CD4-positive, alpha-beta T cell treated with Interleukin-4 for 1 hour (primary cell): Measurements from ENCODE around the gene OXLD1.

Experiments used
- DNase-seq, 2 donors: peaks; one replicate each; pipeline ENCODE4 v3.0.0-alpha.2; 2020 to 2022

OXLD1 gene

GRCh38 chr17:81666342-81667191, at the start of gene OXLD1, which contains the start of gene CCDC137:
Gene OXLD1 (minus strand): TSS chr17:81666605. CDS start chr17:81666577, 28 bp downstream.
Gene CCDC137 (plus strand): TSS chr17:81666737. CDS start chr17:81666767, 30 bp downstream.
- DNase-seq: peak; percentile 91 to 92

GRCh38 chr17:81715107-81715871, 48.9 kb upstream of the OXLD1 start:
- DNase-seq: no peak

- DNase-seq: no peak
These were observed 48.2 kb upstream of the OXLD1 start for GRCh38 chr17:81714412-81715106.

- no peak for DNase-seq
These were observed 47.4 kb upstream of the OXLD1 start for GRCh38 chr17:81713556-81714411.

GRCh38 chr17:81713004-81713555, 46.7 kb upstream of the OXLD1 start:
- no peak for DNase-seq

GRCh38 chr17:81712468-81713003, 46.1 kb upstream of the OXLD1 start:
- no peak for DNase-seq

GRCh38 chr17:81711814-81712467, 45.5 kb upstream of the OXLD1 start, which contains the start of gene SLC25A10:
Gene SLC25A10 (plus strand): TSS chr17:81712284. CDS start chr17:81712427, 143 bp downstream.
- peak; percentile 69 to 75 for DNase-seq

GRCh38 chr17:81710514-81711308, 44.3 kb upstream of the OXLD1 start:
- peak in 1 of 2 donors; percentile 16 for DNase-seq

- DNase-seq: no peak
These were observed 42.4 kb upstream of the OXLD1 start for GRCh38 chr17:81708739-81709185.

- DNase-seq: no peak
These were observed 41.6 kb upstream of the OXLD1 start for GRCh38 chr17:81707725-81708646.

GRCh38 chr17:81706757-81707624, 40.6 kb upstream of the OXLD1 start:
- no peak for DNase-seq

GRCh38 chr17:81706232-81706611, 39.8 kb upstream of the OXLD1 start:
- no peak for DNase-seq

GRCh38 chr17:81705518-81706231, 39.3 kb upstream of the OXLD1 start:
- DNase-seq: no peak

GRCh38 chr17:81703747-81704654, 37.6 kb upstream of the OXLD1 start:
- peak in 1 of 2 donors; percentile 8 for DNase-seq

- peak; percentile 90 to 91 for DNase-seq
These were observed 36.7 kb upstream of the OXLD1 start, which contains the start of gene MRPL12 for GRCh38 chr17:81702934-81703746. Gene MRPL12 (plus strand): TSS chr17:81703367. CDS start chr17:81703502, 135 bp downstream.
